Upper lobe of left lung (tissue), 6 donors: Measurements from ENCODE around the gene TTC7B. TPM values are rescaled to one million over a fixed set of nuclear protein-coding genes. Genes with fewer than 3 reads are reported as not detected.

ENCODE experiments used
- ATAC-seq, 2 donors: fragments of 200-7000 bp; cut with Tn5 transposase; one replicate each; pipeline ENCODE4 v1.9.1; 2022; ENCODE audit warnings: mild to moderate bottlenecking in 2 of 2, moderate library complexity in 2 of 2; ENCODE audit not compliant: low FRiP score in 2 of 2
- DNase-seq, 2 donors: peaks; one replicate each; pipeline ENCODE4 v3.0.0-alpha.2; 2019 to 2020
- H3K27ac ChIP-seq, 4 donors: fragments of 200-600 bp; sonication (generic); one replicate each; pipeline ENCODE4 v1.5.1; 2016 to 2019
- H3K27me3 ChIP-seq, 4 donors: fragments of 200-600 bp; sonication (generic); one replicate each; pipeline ENCODE4 v1.5.1; 2017 to 2019
- H3K36me3 ChIP-seq, 4 donors: fragments of 200-600 bp; sonication (generic); one replicate each; pipeline ENCODE4 v1.5.1; 2016 to 2019
- H3K4me1 ChIP-seq, 4 donors: fragments of 200-600 bp; sonication (generic); one replicate each; pipeline ENCODE4 v1.5.1; 2018 to 2019
- H3K4me3 ChIP-seq, 4 donors: fragments of 200-600 bp; sonication (generic); one replicate each; pipeline ENCODE4 v1.5.1; 2017 to 2019; ENCODE audit warnings: mild to moderate bottlenecking in 2 of 4, moderate library complexity in 1 of 4
- H3K9me3 ChIP-seq, 4 donors: fragments of 200-600 bp; sonication (generic); one replicate each; pipeline ENCODE4 v1.5.1; 2018 to 2019
- CTCF ChIP-seq, 6 experiments: fragments of 450-650 bp in 4 of 6; fragments of 200-600 bp in 2 of 6; sonication (generic) in 2 of 6; IDR thresholded peaks; one replicate each; pipeline ENCODE4 v1.5.1; 2016 to 2019; ENCODE audit warnings: antibody characterized with exemption in 6 of 6
- EP300 ChIP-seq, 4 donors: sonication (generic); formaldehyde crosslinking; IDR thresholded peaks; one replicate each; pipeline ENCODE4 v1.5.1; 2017; ENCODE audit warnings: antibody characterized with exemption in 4 of 4, control low read depth in 2 of 4
- POLR2A ChIP-seq, 4 donors: fragments of 450-650 bp; IDR thresholded peaks; one replicate each; pipeline ENCODE4 v1.5.1; 2016 to 2017; ENCODE audit warnings: antibody characterized with exemption in 4 of 4, mild to moderate bottlenecking in 2 of 4
- POLR2AphosphoS5 ChIP-seq, 2 donors: sonication (generic); formaldehyde crosslinking; IDR thresholded peaks; one replicate each; pipeline ENCODE4 v1.5.1; 2017; ENCODE audit warnings: antibody characterized with exemption in 2 of 2
- whole genome bisulfite sequencing, 2 donors: methylation state at CpG; one replicate each; pipeline ENCODE4 v1.1.5; 2017 to 2018; 5-methylcytosine and 5-hydroxymethylcytosine counted together
- total RNA-seq, 6 donors: library from RNA; depleted of rRNA in 4 of 6; stranded (reverse); fragments of >200 nt in 4 of 6; gene quantifications; one replicate each; pipeline versions ENCODE4 v1.1.0 to v1.2.1, GENCODE V29; 2016 to 2021
- donor health status: DM: no; HTN: no; CAD: no; lungs with moderate emphysema.
- donor health status: DM: no; HTN: yes; CAD: no; lungs with severe emphysema.

The TTC7B gene
- total RNA-seq, 6 donors from 2014 or later: 13.5 to 87.3 (median 37.5) TPM

GRCh38 chr14:90682615-90683014, 133.6 kb downstream of the TTC7B start:
- ATAC-seq: no peak
- no peaks in the 10 kb centered on the region for H3K9me3 ChIP-seq
- peak in 1 of 2 donors; percentile 33 for DNase-seq
- H3K4me3 ChIP-seq: no peak overlapping the region
- H3K27me3 ChIP-seq: no peaks in the 10 kb centered on the region
- 83 to 92% methylated on average over 7 of the region's 7 CpGs for WGBS, 2 donors
- no peak overlapping the region for H3K27ac ChIP-seq
- TF ChIP-seq POLR2A (IDR thresholded peaks at IDR 0.05) (no peak), EP300 (IDR thresholded peaks at IDR 0.05) (no peak), POLR2AphosphoS5 (IDR thresholded peaks at IDR 0.05) (no peak), CTCF (IDR thresholded peaks at IDR 0.05) (no peak)
- H3K4me1 ChIP-seq: peaks cover 0 to 3% (median 1%) of the 10 kb centered on the region in 4 donors
- H3K36me3 ChIP-seq: no peaks in the 10 kb centered on the region

- H3K36me3 ChIP-seq: no peaks in the 10 kb centered on the region
- no peak for DNase-seq
- peaks cover 0 to 7% (median 4%) of the 10 kb centered on the region in 4 donors for H3K4me1 ChIP-seq
- H3K9me3 ChIP-seq: no peaks in the 10 kb centered on the region
- no peak for ATAC-seq
- H3K27me3 ChIP-seq: no peaks in the 10 kb centered on the region
- no peak for TF ChIP-seq EP300 (IDR thresholded peaks at IDR 0.05)
- TF ChIP-seq POLR2AphosphoS5 (IDR thresholded peaks at IDR 0.05): no peak
- TF ChIP-seq POLR2A (IDR thresholded peaks at IDR 0.05): no peak
- no peak for TF ChIP-seq CTCF (IDR thresholded peaks at IDR 0.05)
- 65 to 86% methylated on average over 3 of the region's 3 CpGs for WGBS, 2 donors
- H3K27ac ChIP-seq: no peak overlapping the region
- H3K4me3 ChIP-seq: no peak overlapping the region
Measured at GRCh38 chr14:90681929-90682328, 134.3 kb downstream of the TTC7B start.

GRCh38 chr14:90678846-90679362, 137.3 kb downstream of the TTC7B start:
- peaks cover 0 to 7% (median 4%) of the 10 kb centered on the region in 4 donors for H3K4me1 ChIP-seq
- H3K9me3 ChIP-seq: no peaks in the 10 kb centered on the region
- TF ChIP-seq POLR2A (IDR thresholded peaks at IDR 0.05): no peak
- no peak for TF ChIP-seq CTCF (IDR thresholded peaks at IDR 0.05)
- TF ChIP-seq EP300 (IDR thresholded peaks at IDR 0.05): no peak
- TF ChIP-seq POLR2AphosphoS5 (IDR thresholded peaks at IDR 0.05): no peak
- no peak for DNase-seq
- 90 to 98% methylated on average over 6 of the region's 6 CpGs for WGBS, 2 donors
- H3K27ac ChIP-seq: no peak overlapping the region
- peaks cover 0 to 12% (median 0%) of the 10 kb centered on the region in 4 donors for H3K36me3 ChIP-seq
- H3K27me3 ChIP-seq: no peaks in the 10 kb centered on the region
- no peak overlapping the region for H3K4me3 ChIP-seq
- ATAC-seq: no peak

- 96 to 97% methylated on average over 1 of the region's 1 CpG for WGBS, 2 donors
- H3K4me1 ChIP-seq: peaks cover 0 to 7% (median 4%) of the 10 kb centered on the region in 4 donors
- no peak for ATAC-seq
- no peak for DNase-seq
- H3K36me3 ChIP-seq: peaks cover 0 to 15% (median 0%) of the 10 kb centered on the region in 4 donors
- no peak overlapping the region for H3K27ac ChIP-seq
- H3K27me3 ChIP-seq: no peaks in the 10 kb centered on the region
- no peak for TF ChIP-seq POLR2A (IDR thresholded peaks at IDR 0.05)
- no peak for TF ChIP-seq EP300 (IDR thresholded peaks at IDR 0.05)
- TF ChIP-seq POLR2AphosphoS5 (IDR thresholded peaks at IDR 0.05): no peak
- TF ChIP-seq CTCF (IDR thresholded peaks at IDR 0.05): no peak
- no peak overlapping the region for H3K4me3 ChIP-seq
- H3K9me3 ChIP-seq: no peaks in the 10 kb centered on the region
Measured at GRCh38 chr14:90678420-90678819, 137.8 kb downstream of the TTC7B start.

GRCh38 chr14:90677484-90678050, 138.7 kb downstream of the TTC7B start:
- Histone ChIP-seq H3K27ac (no peak overlapping the region), H3K27me3 (no peaks in the 10 kb centered on the region), H3K9me3 (no peaks in the 10 kb centered on the region), H3K4me1 (peaks cover 0 to 7% (median 4%) of the 10 kb centered on the region in 4 donors), H3K4me3 (no peak overlapping the region), H3K36me3 (peaks cover 0 to 16% (median 0%) of the 10 kb centered on the region in 4 donors)
- no peak for DNase-seq
- TF ChIP-seq POLR2AphosphoS5 (IDR thresholded peaks at IDR 0.05) (no peak), CTCF (IDR thresholded peaks at IDR 0.05) (no peak), EP300 (IDR thresholded peaks at IDR 0.05) (no peak), POLR2A (IDR thresholded peaks at IDR 0.05) (no peak)
- no peak for ATAC-seq
- 63 to 74% methylated on average over 5 of the region's 5 CpGs for WGBS, 2 donors
